NCI-H2227 treated with DMSO at 0.1 percent for 48 hours (cell line): ENCODE measurements around the gene KCMF1.

Experiments
- DNase-seq: peaks from one replicate; lab custom pipeline; 2025; lab: John Stamatoyannopoulos, UW

KCMF1 gene

DNA sequence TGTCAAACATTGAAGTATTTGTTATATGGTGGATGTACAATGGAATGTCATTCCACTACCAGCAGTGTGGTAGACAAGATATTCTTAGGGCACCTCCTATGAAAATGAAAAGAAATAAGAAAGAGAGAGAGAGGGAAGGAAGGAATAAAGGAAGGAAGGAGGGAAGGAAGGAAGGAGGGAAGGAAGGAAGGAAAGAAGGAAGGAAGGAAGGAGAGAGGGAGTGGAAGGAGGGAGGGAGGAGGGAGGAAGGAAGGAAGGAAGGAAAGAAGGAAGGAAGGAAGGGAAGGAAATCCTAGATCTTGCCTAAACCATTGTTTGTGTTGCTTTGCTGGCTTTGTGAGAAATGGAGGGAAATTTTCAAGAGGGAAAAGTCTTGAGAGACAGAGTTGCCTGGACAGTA lies 112.1 kb downstream of the KCMF1 start:
- no peak for DNase-seq

DNA sequence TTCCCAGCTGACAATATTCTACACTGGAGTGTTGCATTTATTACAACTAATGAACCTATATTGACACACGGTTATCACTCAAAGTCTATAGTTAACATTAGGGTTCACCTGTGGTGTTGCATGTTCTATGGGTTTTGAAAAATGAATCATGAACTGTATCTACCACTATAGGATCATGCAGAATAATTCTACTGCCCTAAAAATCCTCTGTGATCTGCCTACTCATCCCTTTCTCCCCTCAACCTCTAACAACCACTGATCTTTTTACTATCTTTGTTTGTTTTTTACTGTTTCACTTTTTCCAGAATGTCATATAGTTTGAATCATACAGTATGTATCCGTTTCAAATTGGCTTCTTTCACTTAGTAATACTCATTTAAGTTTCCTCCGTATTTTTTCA lies 114.6 kb downstream of the KCMF1 start:
- DNase-seq, result no peak

DNA sequence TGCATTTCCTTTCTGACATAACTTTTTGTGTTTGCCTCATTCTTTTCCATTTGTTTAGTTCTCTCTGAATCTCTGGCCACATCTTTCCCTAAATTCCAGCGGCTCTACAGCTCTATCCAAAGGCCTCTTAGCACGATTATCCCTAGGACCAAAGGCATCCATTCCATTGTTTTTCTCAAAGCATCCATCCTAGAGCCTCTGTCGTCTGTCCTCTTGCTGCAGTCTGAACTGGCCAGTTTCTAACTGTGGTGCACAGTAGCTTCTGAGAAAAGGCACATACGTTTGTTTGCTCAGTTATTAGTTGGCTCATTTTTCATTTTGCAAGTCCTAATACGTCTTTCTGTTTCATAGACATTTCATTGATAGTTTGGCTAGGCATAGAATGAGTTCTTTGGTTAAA lies 116.6 kb downstream of the KCMF1 start:
- no peak for DNase-seq

DNA sequence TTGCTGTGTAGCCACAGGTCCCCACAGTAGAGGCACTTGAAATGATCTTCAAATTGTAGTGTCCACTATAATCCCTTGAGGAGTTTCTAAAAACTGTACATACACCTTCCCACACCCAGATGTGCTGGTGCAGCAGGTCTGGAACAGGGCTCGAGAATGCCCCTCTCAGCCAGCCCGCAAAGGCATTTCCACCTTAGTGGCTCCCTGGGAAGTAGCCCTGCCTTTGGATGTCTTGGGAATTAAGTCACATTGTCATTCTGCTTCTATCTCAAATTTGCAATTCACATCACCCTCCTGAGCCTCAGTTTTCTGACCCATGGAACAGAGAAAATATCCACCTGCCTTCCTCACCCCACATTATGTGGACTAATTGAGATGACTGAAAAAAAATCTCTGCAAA lies 118.0 kb downstream of the KCMF1 start:
- DNase-seq, result no peak

DNA sequence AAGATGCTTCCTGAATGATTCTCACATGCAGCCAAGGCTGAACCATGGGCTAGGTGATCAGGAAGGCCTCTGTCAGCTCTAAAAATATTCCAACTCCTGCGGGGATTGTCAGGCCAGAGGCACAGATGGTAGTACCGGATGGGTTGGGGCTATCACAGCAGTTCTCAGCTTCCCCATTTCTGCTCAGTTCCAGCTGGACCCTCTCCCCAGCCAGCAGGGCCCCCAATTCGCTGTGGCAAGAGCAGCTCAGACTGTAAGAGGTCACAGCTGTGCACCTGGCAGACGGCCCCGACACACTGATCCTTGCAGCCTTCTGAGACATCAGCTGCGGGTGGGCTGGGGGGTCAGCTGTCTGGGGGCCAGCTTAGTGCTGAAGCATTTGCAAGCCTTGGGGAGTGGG lies 118.6 kb downstream of the KCMF1 start:
- DNase-seq, result no peak

DNA sequence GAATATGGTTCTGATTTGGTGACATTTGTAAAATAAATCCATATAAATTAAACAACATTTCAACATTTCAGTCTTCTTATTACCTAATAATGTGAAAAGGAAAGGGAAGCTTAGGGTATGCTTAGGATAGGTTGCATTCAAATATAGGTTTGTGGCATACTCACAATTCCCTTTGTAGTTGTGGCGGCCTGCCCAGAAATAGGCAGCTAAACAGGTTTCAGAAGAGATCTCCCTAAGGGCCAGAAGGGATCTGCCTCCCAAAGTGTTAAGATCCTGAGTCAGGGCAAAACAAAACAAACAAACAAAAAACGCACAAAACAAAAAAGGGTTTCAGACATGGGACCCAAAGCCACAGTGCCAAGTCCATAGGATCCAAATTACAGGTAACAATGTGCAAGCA lies 120.9 kb downstream of the KCMF1 start:
- no peak for DNase-seq

DNA sequence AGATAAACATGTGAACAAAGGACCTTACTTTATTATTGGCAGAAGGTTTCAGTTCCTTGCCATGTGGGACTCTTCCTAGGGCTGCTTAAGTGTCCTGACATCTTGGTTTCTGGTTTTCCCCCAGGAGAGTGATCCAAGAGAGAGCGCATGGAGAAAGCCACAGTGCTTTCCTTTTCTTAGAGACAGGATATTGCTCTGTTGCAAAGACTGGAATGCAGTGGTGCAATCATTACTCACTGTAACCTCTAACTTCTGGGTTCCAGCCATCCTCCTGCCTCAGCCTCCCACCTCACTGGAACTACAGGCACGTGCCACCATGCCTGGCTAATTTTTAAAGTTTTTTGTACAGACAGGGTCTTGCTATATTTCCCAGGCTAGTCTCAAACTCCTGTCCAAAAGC lies 124.1 kb downstream of the KCMF1 start:
- no peak for DNase-seq

DNA sequence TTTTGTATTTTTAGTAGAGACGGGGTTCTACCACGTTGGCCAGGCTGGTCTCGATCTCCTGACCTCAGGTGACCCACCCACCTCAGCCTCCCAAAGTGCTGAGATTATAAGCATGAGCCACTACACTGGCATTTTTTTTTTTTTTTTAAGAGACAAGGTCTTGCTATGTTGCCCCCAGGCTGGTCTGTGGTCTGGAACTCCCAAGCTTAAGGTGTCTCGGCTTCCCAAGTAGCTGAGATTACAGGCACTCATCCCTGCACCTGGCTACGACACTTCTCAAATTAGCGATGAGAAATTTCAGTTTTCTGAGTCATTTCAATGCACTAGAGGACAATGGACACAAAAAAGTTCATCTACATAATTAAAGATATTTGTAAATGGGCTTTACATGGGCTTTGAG lies 125.7 kb downstream of the KCMF1 start:
- no peak for DNase-seq

DNA sequence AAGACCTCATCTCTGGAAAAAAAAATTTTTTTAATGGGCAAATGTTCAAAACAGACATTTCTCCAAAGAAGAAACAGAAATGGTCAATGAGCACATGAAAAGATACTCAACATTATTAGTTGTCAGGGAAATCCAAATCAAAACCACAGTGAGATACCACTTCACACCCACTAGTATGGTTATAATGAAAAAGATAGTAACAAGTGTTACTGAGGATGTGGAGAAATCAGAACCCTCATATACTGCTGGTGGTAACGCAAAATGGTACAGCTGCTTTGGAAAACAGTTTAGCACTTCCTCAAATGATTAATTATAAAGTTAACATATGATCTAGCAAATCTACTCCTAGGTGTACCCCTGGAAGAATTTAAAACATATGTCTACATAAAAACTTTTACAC lies 133.3 kb downstream of the KCMF1 start:
- no peak for DNase-seq

DNA sequence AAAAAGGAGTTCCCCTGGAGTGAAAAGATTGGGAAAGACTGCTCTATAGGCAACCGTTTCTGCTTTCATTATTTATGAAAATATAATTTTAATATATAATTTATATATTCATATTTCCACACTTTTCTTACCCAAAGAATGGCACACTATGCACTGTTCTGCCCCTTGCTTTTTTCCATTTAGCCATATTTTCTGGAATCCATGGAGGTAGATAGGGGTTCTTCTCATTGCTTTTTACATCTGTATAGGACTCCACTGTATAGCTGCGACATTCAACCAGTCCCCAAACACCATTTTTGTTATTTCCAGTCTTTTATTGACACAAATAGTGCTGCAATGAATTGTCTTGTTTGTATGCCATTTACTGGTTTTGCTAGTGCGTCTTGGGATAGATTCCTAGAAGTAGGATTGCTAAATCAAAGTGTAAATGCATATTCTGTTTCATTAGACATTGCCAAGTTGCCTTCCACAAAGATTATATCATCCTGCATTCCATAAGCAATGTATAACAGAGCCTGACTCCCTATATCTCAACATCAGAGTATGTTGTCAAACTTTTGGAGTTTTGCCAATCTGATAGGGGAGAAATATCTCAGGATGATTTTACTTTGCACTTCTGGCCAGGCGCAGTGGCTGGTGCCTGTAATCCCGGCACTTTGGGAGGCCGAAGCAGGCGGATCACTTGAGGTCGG lies 135.7 kb downstream of the KCMF1 start:
- DNase-seq, result no peak
